Nephron progenitor cell (in vitro differentiated cells): Measurements from ENCODE around the gene TNKS2.

ENCODE experiments used
- DNase-seq: peaks from one replicate; pipeline ENCODE4 v3.0.0; 2021
- H3K27ac Mint-ChIP-seq: 2 replicates; pipeline ENCODE4 v1.8.0; 2021; ENCODE audit warnings: mild to moderate bottlenecking, moderate library complexity, mixed read lengths
- H3K27me3 Mint-ChIP-seq: 2 replicates; pipeline ENCODE4 v1.8.0; 2021; ENCODE audit warnings: mild to moderate bottlenecking, low read depth, mixed read lengths; ENCODE audit not compliant: poor library complexity
- H3K36me3 Mint-ChIP-seq: 2 replicates; pipeline ENCODE4 v1.8.0; 2021; ENCODE audit warnings: low read depth, mixed read lengths
- H3K4me1 Mint-ChIP-seq: 2 replicates; pipeline ENCODE4 v1.8.0; 2021; ENCODE audit warnings: mixed read lengths
- H3K4me3 Mint-ChIP-seq: 2 replicates; pipeline ENCODE4 v1.8.0; 2021; ENCODE audit warnings: mild to moderate bottlenecking, moderate library complexity, mixed read lengths
- H3K9me3 Mint-ChIP-seq: 2 replicates; pipeline ENCODE4 v1.8.0; 2021; ENCODE audit warnings: mild to moderate bottlenecking, moderate library complexity, mixed read lengths
- CTCF ChIP-seq: fragments of 200-600 bp; sonication (generic); IDR thresholded peaks from 2 replicates; pipeline ENCODE4 v1.5.0; 2021; ENCODE audit warnings: antibody characterized with exemption

The TNKS2 gene

GRCh38 chr10:91824076-91824475 lies 25.9 kb downstream of the TNKS2 start:
- Mint-ChIP-seq H3K9me3 (no peaks in the 10 kb centered on the region), H3K36me3 (peaks cover 77% of the 10 kb centered on the region), H3K27ac (no peak overlapping the region), H3K4me1 (no peaks in the 10 kb centered on the region), H3K4me3 (no peak overlapping the region), H3K27me3 (no peaks in the 10 kb centered on the region)
- TF ChIP-seq CTCF, result no peak
- no peak for DNase-seq

GRCh38 chr10:91829268-91829667 lies 31.0 kb downstream of the TNKS2 start:
- no peaks in the 10 kb centered on the region for H3K4me1 Mint-ChIP-seq
- H3K36me3 Mint-ChIP-seq, result peaks cover 69% of the 10 kb centered on the region
- TF ChIP-seq CTCF, result no peak

GRCh38 chr10:91838199-91838598 lies 40.0 kb downstream of the TNKS2 start:
- Mint-ChIP-seq H3K36me3 (peaks cover 70% of the 10 kb centered on the region), H3K27me3 (no peaks in the 10 kb centered on the region), H3K4me3 (no peak overlapping the region), H3K4me1 (no peaks in the 10 kb centered on the region), H3K9me3 (no peaks in the 10 kb centered on the region), H3K27ac (no peak overlapping the region)
- no peak for DNase-seq
- no peak for TF ChIP-seq CTCF

More at GRCh38 chr10:91829268-91829667, 31.0 kb downstream of the TNKS2 start:
- Mint-ChIP-seq H3K27me3 (no peaks in the 10 kb centered on the region), H3K4me3 (no peak overlapping the region), H3K27ac (no peak overlapping the region), H3K9me3 (no peaks in the 10 kb centered on the region)
- DNase-seq, result no peak

GRCh38 chr10:91843083-91843482 lies 44.9 kb downstream of the TNKS2 start:
- H3K27me3 Mint-ChIP-seq, result peaks cover 3% of the 10 kb centered on the region
- no peak overlapping the region for H3K4me3 Mint-ChIP-seq
- H3K27ac Mint-ChIP-seq, result no peak overlapping the region
- peaks cover 64% of the 10 kb centered on the region for H3K36me3 Mint-ChIP-seq
- no peaks in the 10 kb centered on the region for H3K9me3 Mint-ChIP-seq
- DNase-seq, result no peak
- no peaks in the 10 kb centered on the region for H3K4me1 Mint-ChIP-seq
- no peak for TF ChIP-seq CTCF

GRCh38 chr10:91856637-91857036 lies 58.4 kb downstream of the TNKS2 start:
- Mint-ChIP-seq H3K36me3 (peaks cover 70% of the 10 kb centered on the region), H3K4me1 (no peaks in the 10 kb centered on the region), H3K9me3 (no peaks in the 10 kb centered on the region), H3K4me3 (no peak overlapping the region), H3K27me3 (no peaks in the 10 kb centered on the region), H3K27ac (peak overlapping the region; percentile 27)
- TF ChIP-seq CTCF, result peak; percentile 42
- DNase-seq, result no peak

GRCh38 chr10:91860885-91861284 lies 62.7 kb downstream of the TNKS2 start:
- Mint-ChIP-seq H3K36me3 (peaks cover 64% of the 10 kb centered on the region), H3K4me1 (no peaks in the 10 kb centered on the region), H3K27me3 (no peaks in the 10 kb centered on the region), H3K9me3 (no peaks in the 10 kb centered on the region), H3K4me3 (no peak overlapping the region), H3K27ac (peak overlapping the region; percentile 33)
- no peak for DNase-seq
- no peak for TF ChIP-seq CTCF
